Left hindlimb (tissue), 1 donor: Measurements from ENCODE around the gene CPNE4.
"Not testable (repeated sequence)": the region's sequence is repeated elsewhere in the genome, so short reads cannot be mapped to it uniquely, and the experiment has no call there.

Experiments used
- DNase-seq: peaks from one replicate; pipeline ENCODE4 v3.0.0-alpha.2; 2018

Gene CPNE4

GRCh38 chr3:131957511-131957910 lies 77.3 kb downstream of the CPNE4 start:
- DNase-seq = no peak

- DNase-seq = no peak
Observed at GRCh38 chr3:131948806-131949205, 86.0 kb downstream of the CPNE4 start.

GRCh38 chr3:131944676-131945075 lies 90.1 kb downstream of the CPNE4 start:
- no peak for DNase-seq

- DNase-seq = no peak
Observed at GRCh38 chr3:131933665-131934064, 101.1 kb downstream of the CPNE4 start.

DNA sequence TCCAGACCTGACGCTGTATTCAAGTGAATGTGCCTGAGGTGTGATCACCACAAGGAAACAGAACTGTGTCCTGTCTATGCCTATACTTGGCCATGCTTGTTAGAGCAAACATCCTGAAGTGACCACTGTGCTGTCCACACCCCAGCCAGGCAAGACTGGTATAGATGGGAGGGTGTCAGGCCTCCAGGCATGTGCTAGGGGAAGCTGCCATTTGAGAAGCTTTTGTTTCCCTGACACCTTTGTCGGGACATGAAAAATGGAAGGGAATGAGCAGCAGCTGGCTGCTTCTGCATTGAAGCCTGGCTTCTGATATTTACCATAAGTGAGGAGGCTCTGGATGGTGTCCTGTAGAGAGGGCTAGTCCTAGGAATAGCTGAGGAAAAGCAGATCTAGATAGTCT lies 106.2 kb downstream of the CPNE4 start:
- DNase-seq = no peak

- DNase-seq = no peak
Observed at GRCh38 chr3:131925571-131925970, 109.2 kb downstream of the CPNE4 start.

DNA sequence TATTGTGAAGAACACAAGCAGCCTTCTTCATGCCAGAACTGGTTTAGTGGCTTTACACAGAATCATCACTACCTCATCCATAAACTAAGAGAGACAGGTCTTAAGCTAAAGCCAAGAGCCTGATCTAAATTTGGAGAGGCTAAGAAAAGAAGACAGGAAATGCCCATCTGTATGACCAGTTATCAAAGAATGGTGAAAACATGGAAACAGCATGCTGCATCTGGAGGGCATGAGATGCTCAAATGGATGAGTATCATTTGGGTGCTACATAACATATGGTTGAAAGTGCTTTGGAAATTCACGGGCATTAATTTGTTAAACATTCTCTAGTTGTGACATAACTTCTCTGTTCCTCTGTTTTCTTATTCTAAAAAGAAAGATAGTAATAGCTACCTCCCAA lies 112.5 kb downstream of the CPNE4 start:
- DNase-seq = no peak

DNA sequence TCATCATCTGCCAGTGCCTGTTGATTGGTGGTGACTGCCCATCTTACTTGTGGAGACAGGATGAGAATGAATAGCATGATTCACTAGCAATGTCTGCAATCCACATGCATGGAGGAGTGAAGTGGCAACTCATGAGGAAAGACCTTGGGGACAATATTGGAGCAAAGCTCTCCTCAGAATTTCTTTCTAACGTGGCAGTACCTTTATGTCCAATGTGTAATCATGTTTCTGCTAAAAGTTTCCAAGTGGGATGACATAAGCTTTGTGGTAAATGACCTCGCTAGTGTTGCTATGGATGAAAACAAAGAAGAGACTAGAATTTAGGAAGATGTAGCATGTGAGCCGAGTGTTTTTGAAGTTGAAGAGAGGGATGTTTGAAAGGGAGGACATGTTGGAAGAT lies 117.8 kb downstream of the CPNE4 start:
- no peak for DNase-seq

DNA sequence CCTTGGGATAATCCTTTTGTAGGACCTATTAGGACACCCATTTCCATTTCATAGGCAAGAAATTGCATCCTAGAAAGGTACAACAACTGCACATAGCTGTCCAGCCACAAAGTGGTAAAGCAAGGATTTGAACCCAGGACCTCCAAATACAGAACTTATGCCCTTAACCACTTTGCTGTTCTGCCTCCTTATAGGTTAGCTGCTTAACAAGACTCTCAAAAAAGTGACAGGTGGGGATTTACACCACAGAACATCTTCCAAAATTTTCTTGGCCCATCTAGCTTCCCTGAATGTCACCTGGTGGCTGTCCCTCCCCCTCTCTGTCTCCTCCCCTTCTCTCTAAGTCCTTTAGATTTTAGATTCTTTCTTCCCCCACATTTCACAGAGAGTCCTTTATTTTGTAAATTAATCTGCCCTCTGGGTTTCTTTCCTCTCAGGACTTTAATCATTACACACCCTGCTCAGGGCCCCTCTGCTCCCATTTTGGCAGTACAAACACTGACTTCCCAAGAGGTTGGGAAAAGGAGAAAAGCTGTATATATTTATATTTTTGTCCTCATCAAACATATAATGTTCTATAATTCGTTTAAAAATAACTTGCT lies 120.6 kb downstream of the CPNE4 start:
- DNase-seq = no peak

DNA sequence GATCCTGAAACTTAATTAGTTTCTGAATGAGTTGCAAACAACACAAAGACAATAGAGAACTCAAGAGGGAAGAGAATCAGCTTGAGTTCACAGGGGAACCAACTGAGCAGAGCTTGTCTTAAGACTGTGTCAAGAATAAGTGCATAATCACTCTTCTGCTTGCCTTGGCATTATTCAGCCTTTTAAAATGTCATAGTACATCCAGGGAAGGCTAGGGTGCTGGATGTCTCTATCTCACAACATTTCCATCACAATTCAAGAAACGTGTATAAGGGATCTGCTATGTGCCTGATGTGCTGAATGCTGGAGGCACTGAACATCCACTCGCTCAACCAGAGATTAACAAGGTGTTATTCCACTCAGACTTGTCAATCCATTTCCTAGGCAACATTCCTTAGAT lies 122.6 kb downstream of the CPNE4 start:
- no peak for DNase-seq

GRCh38 chr3:131907796-131908195 lies 127.0 kb downstream of the CPNE4 start:
- no peak for DNase-seq

DNA sequence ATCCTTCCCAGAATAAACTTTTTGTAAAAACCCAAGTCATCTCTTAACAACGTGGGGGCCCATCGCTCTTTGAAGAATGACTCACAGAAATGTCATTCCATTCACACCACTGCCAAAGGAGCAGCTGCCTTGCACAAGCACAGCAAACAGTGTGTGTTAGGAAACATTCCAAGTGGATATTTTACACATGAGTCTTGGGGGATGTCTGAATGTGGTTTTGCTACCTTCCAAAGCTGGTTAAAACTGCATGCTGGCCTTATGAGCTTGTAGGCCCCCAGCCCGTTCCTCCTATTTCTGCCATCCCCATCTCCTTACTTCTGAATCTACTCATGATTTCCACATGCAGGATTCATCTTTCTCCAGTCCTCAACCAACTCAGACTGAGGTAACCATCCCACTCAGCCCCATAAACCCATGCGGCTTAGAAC lies 130.8 kb downstream of the CPNE4 start:
- DNase-seq = no peak

DNA sequence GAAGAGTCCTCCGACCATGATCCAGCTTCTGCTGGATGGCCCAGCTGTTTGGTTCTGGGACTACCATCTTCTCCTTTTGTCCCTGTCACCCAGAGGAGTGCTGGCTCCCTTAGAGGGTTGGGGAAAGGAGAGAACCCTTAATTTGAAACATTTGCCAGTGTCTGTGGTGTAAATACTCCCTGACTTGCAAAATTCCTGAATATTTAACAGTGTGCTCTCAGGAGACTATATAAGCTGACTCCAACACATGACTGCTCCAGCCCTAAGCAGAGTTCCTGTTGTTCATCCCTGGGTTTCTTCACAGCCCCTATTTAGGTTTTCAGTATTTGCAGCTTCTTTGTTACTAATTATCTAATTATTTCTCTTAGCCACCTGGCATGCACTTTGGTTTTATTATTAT lies 133.1 kb downstream of the CPNE4 start:
- DNase-seq = no peak

DNA sequence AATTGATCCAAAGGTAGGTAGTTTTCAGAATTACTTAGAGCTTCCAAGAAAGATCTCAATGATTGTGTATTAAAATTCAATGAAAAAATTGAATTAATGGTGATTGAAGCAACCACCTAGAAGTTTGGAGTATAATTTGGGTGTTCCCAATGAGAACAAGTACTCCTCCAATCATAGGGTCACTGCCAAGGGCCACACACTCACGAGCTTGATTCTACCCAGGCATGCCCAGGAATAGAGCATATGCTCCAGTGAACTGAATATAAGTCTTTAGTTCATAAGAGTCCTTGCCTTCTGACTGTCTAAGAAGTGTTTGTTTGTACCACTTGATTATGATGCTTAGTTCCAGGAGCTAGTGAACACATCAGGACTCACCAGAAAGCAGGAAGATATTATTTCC lies 133.9 kb downstream of the CPNE4 start:
- DNase-seq = no peak

- DNase-seq = no peak
Observed at GRCh38 chr3:131899021-131899420, 135.8 kb downstream of the CPNE4 start.

- DNase-seq = no peak
Observed at GRCh38 chr3:131898346-131898745, 136.5 kb downstream of the CPNE4 start.

GRCh38 chr3:131896285-131896684 lies 138.5 kb downstream of the CPNE4 start:
- DNase-seq = no peak

GRCh38 chr3:131895766-131896165 lies 139.0 kb downstream of the CPNE4 start:
- DNase-seq = no peak

DNA sequence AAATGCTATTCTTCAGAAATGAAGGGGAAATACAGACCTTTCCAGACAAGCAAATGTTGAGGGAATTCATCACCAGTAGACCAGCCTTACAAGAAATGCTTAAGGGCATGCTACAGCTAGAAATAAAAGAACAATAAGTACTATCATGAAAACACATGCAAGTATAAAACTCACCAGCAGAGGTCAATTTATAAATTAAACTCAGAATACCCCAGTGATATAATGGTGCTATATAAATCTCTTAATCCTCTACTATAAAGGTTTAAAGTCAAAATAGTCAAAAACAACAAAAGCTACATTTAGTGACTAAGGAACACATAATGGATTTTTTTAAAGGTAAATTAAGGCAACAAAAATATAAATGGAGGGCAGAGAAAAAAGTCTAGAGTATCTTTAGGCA lies 142.5 kb downstream of the CPNE4 start:
- DNase-seq = no peak

DNA sequence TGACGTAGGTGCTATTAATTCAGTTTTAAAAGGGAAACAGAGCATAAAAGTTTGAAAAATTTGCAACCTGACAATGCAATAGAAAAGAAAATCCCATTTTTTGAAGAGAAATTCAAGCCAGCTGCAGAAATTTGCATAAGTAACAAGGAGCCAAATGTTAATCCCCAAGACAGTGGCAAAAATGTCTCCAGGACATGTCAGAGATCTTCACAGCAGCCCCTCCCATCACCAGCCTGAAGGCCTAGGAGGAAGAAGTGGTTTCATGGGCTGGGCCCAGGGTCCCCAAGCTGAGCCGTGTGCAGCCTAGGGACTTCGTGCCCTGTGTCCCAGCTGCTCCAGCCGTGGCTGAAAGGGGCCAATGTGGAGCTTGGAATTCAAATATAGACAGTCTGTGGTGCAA lies 148.9 kb downstream of the CPNE4 start:
- DNase-seq = not testable (repeated sequence)

DNA sequence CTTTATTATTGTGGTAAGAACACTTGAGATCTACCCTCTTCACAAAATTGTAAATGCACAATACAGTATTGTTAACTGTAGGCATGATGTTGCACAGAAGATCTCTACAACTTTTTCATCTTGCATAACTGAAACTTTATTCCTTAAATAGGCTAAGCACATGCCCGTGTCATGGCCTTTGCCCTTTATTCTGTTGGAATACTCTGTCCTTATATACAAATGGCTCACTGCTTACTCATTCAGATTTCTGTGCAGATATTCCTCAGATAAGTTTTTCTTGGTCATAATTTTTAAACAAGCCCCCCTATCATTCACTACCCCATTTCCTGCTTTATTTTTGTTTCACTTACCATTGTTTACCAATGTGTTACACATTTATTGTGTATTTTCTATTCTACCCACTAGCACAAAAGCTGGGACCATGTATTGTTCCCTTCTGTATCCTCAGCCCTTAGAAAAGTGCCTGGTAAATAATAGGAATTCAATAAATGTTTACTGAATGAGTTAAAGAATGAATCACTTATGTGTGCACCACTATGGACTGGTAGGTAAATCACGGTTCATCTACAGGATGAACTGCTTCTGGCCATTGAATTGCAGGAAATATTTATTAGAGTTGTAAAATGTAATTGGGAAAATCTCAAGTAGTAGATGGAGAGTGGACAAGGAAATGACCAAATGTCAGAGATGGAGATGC lies 151.0 kb downstream of the CPNE4 start:
- no peak for DNase-seq

DNA sequence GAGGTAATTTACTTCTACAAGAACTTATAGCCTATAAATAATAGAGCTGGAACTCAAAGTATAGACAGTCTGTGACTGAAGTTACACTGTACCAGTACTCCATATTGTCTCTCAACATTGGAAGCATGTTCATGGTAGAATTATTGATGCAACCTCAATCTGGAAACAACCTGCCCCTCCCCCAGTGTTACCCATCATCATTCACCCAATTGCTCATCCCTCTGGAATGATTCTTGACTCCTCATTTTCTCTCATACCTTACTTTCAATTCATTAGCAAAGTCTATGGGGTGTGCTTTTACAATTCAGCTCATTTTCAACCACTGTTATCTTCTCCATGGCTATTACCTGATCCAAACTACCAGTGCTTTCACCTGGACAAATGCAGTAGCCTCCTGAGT lies 151.7 kb downstream of the CPNE4 start:
- no peak for DNase-seq

GRCh38 chr3:131881777-131882176 lies 153.0 kb downstream of the CPNE4 start:
- DNase-seq = no peak

DNA sequence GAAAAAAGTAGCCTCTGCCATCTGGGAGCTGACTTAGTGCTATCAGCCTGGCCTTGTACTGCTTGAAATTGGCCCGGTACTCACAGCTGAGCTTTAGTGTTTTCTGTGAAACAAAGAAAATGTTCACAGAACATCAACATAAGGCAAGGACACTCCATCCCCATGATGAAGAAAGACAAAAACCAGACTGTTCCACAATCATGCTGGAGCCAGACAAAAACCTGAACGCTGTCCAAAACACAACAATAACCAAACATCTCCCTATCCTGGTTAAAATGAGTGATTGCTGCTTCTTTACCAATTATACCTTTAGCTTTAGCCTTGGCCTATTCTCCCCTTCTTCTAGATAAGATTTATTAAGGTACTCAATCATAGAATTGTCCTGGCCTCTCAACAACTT lies 153.9 kb downstream of the CPNE4 start:
- DNase-seq = no peak

GRCh38 chr3:131868203-131868602 lies 166.6 kb downstream of the CPNE4 start:
- DNase-seq = no peak
